ENCODE results near the gene DOCK11.

DOCK11 gene

GRCh38 chrX:118513120-118513898 lies 17.7 kb downstream of the DOCK11 start:
- Histone ChIP-seq H3K27me3 (ENCODE audit: insufficient read depth, poor library complexity, severe bottlenecking) (no peaks in the 10 kb centered on the region), H3K4me3 (replicated peaks; ENCODE audit: insufficient read depth, low read length) (no peak overlapping the region), H3K27ac (replicated peaks) (no peak overlapping the region)
- DNase-seq (ENCODE audit: low read depth in 1 of 2, low spot score in 1 of 2): no peak
- no peak for TF ChIP-seq GABPA (IDR thresholded peaks at IDR 0.05; ENCODE audit: low read depth)
- no peak for TF ChIP-seq POLR2AphosphoS5 (IDR thresholded peaks at IDR 0.05; ENCODE audit: low read depth)
- TF ChIP-seq SPI1 (IDR thresholded peaks at IDR 0.05; ENCODE audit: borderline replicate concordance, low read depth): no peak
- no peak for TF ChIP-seq REST (IDR thresholded peaks at IDR 0.05; ENCODE audit: insufficient replicate concordance, low read depth)
- TF ChIP-seq CTCF (IDR thresholded peaks at IDR 0.05; ENCODE audit: insufficient read depth, low read length): no peak

GRCh38 chrX:118519411-118520215 lies 24.0 kb downstream of the DOCK11 start:
- no peak overlapping the region for H3K27ac ChIP-seq (replicated peaks)
- TF ChIP-seq POLR2AphosphoS5 (IDR thresholded peaks at IDR 0.05; ENCODE audit: low read depth): no peak
- TF ChIP-seq REST (IDR thresholded peaks at IDR 0.05; ENCODE audit: insufficient replicate concordance, low read depth): no peak
- no peak for TF ChIP-seq GABPA (IDR thresholded peaks at IDR 0.05; ENCODE audit: low read depth)
- no peak for TF ChIP-seq CTCF (IDR thresholded peaks at IDR 0.05; ENCODE audit: insufficient read depth, low read length)
- TF ChIP-seq SPI1 (IDR thresholded peaks at IDR 0.05; ENCODE audit: borderline replicate concordance, low read depth): no peak
- DNase-seq (ENCODE audit: low read depth in 1 of 2, low spot score in 1 of 2): no peak
- H3K27me3 ChIP-seq (ENCODE audit: insufficient read depth, poor library complexity, severe bottlenecking): no peaks in the 10 kb centered on the region
- no peak overlapping the region for H3K4me3 ChIP-seq (replicated peaks; ENCODE audit: insufficient read depth, low read length)

GRCh38 chrX:118520216-118521206 lies 24.9 kb downstream of the DOCK11 start:
- Histone ChIP-seq H3K27ac (replicated peaks) (no peak overlapping the region), H3K4me3 (replicated peaks; ENCODE audit: insufficient read depth, low read length) (no peak overlapping the region), H3K27me3 (ENCODE audit: insufficient read depth, poor library complexity, severe bottlenecking) (no peaks in the 10 kb centered on the region)
- TF ChIP-seq SPI1 (IDR thresholded peaks at IDR 0.05; ENCODE audit: borderline replicate concordance, low read depth): no peak
- no peak for TF ChIP-seq GABPA (IDR thresholded peaks at IDR 0.05; ENCODE audit: low read depth)
- TF ChIP-seq POLR2AphosphoS5 (IDR thresholded peaks at IDR 0.05; ENCODE audit: low read depth): no peak
- TF ChIP-seq CTCF (IDR thresholded peaks at IDR 0.05; ENCODE audit: insufficient read depth, low read length): no peak
- TF ChIP-seq REST (IDR thresholded peaks at IDR 0.05; ENCODE audit: insufficient replicate concordance, low read depth): no peak
- DNase-seq (ENCODE audit: low read depth in 1 of 2, low spot score in 1 of 2): no peak
